IMR-90 (cell line): Measurements from ENCODE around the gene COL18A1. TPM values are rescaled to one million over a fixed set of nuclear protein-coding genes. Genes with fewer than 3 reads are reported as not detected.

Experiments
- ATAC-seq: fragments of 200-7000 bp; cut with Tn5 transposase; 2 replicates; pipeline ENCODE4 v1.9.1; 2020; ENCODE audit warnings: low read depth, mild to moderate bottlenecking, moderate library complexity
- BruUV-seq: library from RNA; stranded (reverse); fragments of 400-500 nt; replicated peaks from 2 replicates; lab custom pipeline; 2021; lab: Mats Ljungman, UMichigan
- CTCF ChIA-PET: fragments of 300-600 bp; formaldehyde crosslinking; extraction: SDS; loops from one replicate; lab custom pipeline; 2021; ENCODE audit warnings: antibody characterized with exemption; lab: Yijun Ruan, JAX
- POLR2A ChIA-PET: fragments of 300-600 bp; sonication (Branson Sonifier 250); formaldehyde crosslinking; loops from one replicate; lab custom pipeline; 2022; ENCODE audit warnings: antibody characterized with exemption; ENCODE audit not compliant: unreplicated experiment; lab: Charles Lee
- DNase-seq: peaks from one replicate; pipeline ENCODE4 v3.0.0; 2013
- H2AFZ ChIP-seq: replicated peaks from 2 replicates; pipeline ENCODE3; 2013; ENCODE audit warnings: low read length, mild to moderate bottlenecking; ENCODE audit not compliant: poor library complexity
- H2AK5ac ChIP-seq: 2 replicates; pipeline ENCODE4 v1.6.1; 2013; ENCODE audit warnings: low read depth, low read length, inconsistent platforms
- H2AK9ac ChIP-seq: replicated peaks from 2 replicates; pipeline ENCODE3; 2013; ENCODE audit warnings: mild to moderate bottlenecking, low read depth, low read length, moderate library complexity; ENCODE audit not compliant: poor library complexity
- H2BK120ac ChIP-seq: 2 replicates; pipeline ENCODE4 v1.6.1; 2013; ENCODE audit warnings: low read depth, low read length, inconsistent platforms
- H2BK15ac ChIP-seq: 3 replicates; pipeline ENCODE4 v1.6.1; 2013; ENCODE audit warnings: low read depth, low read length, inconsistent platforms
- H2BK20ac ChIP-seq: 2 replicates; pipeline ENCODE4 v1.6.1; 2013; ENCODE audit warnings: low read depth, mild to moderate bottlenecking, inconsistent platforms, low read length, moderate library complexity
- H2BK5ac ChIP-seq: 2 replicates; pipeline ENCODE4 v1.6.1; 2013; ENCODE audit warnings: mild to moderate bottlenecking, low read depth, low read length, inconsistent platforms; ENCODE audit not compliant: poor library complexity, severe bottlenecking
- H3K14ac ChIP-seq: replicated peaks from 2 replicates; pipeline ENCODE4 v1.6.1; 2013; ENCODE audit warnings: low read depth, low read length, inconsistent platforms
- H3K18ac ChIP-seq: 2 replicates; pipeline ENCODE4 v1.6.1; 2013; ENCODE audit warnings: low read depth, low read length, control low read depth
- H3K23ac ChIP-seq: 2 replicates; pipeline ENCODE4 v1.6.1; 2013; ENCODE audit warnings: low read depth, low read length, inconsistent platforms
- H3K27ac ChIP-seq: 2 replicates; pipeline ENCODE4 v1.5.1; 2013; ENCODE audit warnings: mild to moderate bottlenecking, control low read depth, low read length; ENCODE audit not compliant: insufficient read depth
- H3K27me3 ChIP-seq: 2 replicates; pipeline ENCODE4 v1.6.1; 2013; ENCODE audit warnings: low read length; ENCODE audit not compliant: control insufficient read depth, insufficient read depth
- H3K36me3 ChIP-seq: 2 replicates; pipeline ENCODE4 v1.6.1; 2013; ENCODE audit warnings: low read length, mixed read lengths; ENCODE audit not compliant: control insufficient read depth, insufficient read depth
- H3K4ac ChIP-seq: 2 replicates; pipeline ENCODE4 v1.6.1; 2013; ENCODE audit warnings: low read depth, low read length, inconsistent platforms
- H3K4me1 ChIP-seq: 2 replicates; pipeline ENCODE4 v1.6.1; 2013; ENCODE audit warnings: low read length, mixed read lengths; ENCODE audit not compliant: control insufficient read depth, insufficient read depth
- H3K4me2 ChIP-seq: 2 replicates; pipeline ENCODE4 v1.6.1; 2013; ENCODE audit warnings: low read depth, mild to moderate bottlenecking, control low read depth, low read length, moderate library complexity
- H3K4me3 ChIP-seq: 2 replicates; pipeline ENCODE4 v1.5.1; 2013; ENCODE audit warnings: low read depth, mild to moderate bottlenecking, control low read depth, low read length, moderate library complexity; ENCODE audit not compliant: insufficient read depth
- H3K56ac ChIP-seq: 2 replicates; pipeline ENCODE4 v1.6.1; 2013; ENCODE audit warnings: low read length, inconsistent platforms; ENCODE audit not compliant: insufficient read depth; ENCODE audit errors: extremely low read depth
- H3K79me1 ChIP-seq, 2 experiments: 2 replicates each; pipeline ENCODE4 v1.6.1; 2013; ENCODE audit warnings: low read length in 2 of 2, inconsistent platforms in 1 of 2, low read depth in 1 of 2
- H3K9ac ChIP-seq: 2 replicates; pipeline ENCODE4 v1.6.1; 2013; ENCODE audit warnings: low read depth, low read length, control low read depth
- H3K9me1 ChIP-seq: 2 replicates; pipeline ENCODE4 v1.6.1; 2013; ENCODE audit warnings: low read length, inconsistent platforms; ENCODE audit not compliant: insufficient read depth
- H3K9me3 ChIP-seq: 2 replicates; pipeline ENCODE4 v1.6.1; 2013; ENCODE audit warnings: low read length; ENCODE audit not compliant: control insufficient read depth, insufficient read depth
- H4K20me1 ChIP-seq: 2 replicates; pipeline ENCODE4 v1.6.1; 2013; ENCODE audit warnings: low read length, inconsistent platforms; ENCODE audit not compliant: insufficient read depth
- H4K5ac ChIP-seq: 2 replicates; pipeline ENCODE4 v1.6.1; 2013; ENCODE audit warnings: mild to moderate bottlenecking, low read depth, low read length, control low read depth
- H4K8ac ChIP-seq, 2 experiments: 2 replicates each; pipeline ENCODE4 v1.6.1; 2013; ENCODE audit warnings: low read depth in 2 of 2, low read length in 2 of 2, control low read depth in 1 of 2, inconsistent platforms in 1 of 2
- H4K91ac ChIP-seq: 2 replicates; pipeline ENCODE4 v1.6.1; 2013; ENCODE audit warnings: low read depth, low read length, inconsistent platforms; ENCODE audit not compliant: insufficient read depth
- CTCF ChIP-seq: conservative IDR thresholded peaks from 2 replicates; pipeline ENCODE4 v1.5.1; 2012; ENCODE audit warnings: mild to moderate bottlenecking, low read depth, low read length, improper control_type of control experiment
- MAFK ChIP-seq: IDR thresholded peaks from 2 replicates; pipeline ENCODE4 v1.6.1; 2012; ENCODE audit warnings: low read depth, low read length, improper control_type of control experiment
- WGBS, 2 experiments: methylation state at CpG; one replicate each; pipeline versions ENCODE4 v1.1.5 to v1.1.7; 2013; ENCODE audit warnings: missing lambda C conversion rate in 2 of 2; ENCODE audit not compliant: insufficient read length in 1 of 2; ENCODE audit errors: extremely low coverage in 2 of 2; 5-methylcytosine and 5-hydroxymethylcytosine counted together
- dilution Hi-C: fragments of 300-500 bp; cut with HindIII; formaldehyde crosslinking; loops from one replicate; pipeline ENCODE4 v1.14.3; 2018; ENCODE audit warnings: low sequenced_read_pairs; ENCODE audit not compliant: unreplicated experiment
- in situ Hi-C: fragments of 300-500 bp; cut with MboI; formaldehyde crosslinking; loops from 3 replicates; pipeline ENCODE4 v1.14.3; 2019; ENCODE audit warnings: low sequenced_read_pairs, inconsistent platforms, mixed read lengths
- intact Hi-C: fragments of 100-400 bp; cut with micrococcal nuclease; formaldehyde crosslinking; loops from 2 replicates; pipeline ENCODE4 v1.10.0; 2022
- polyA plus RNA-seq, 3 experiments: library from polyadenylated mRNA; depleted of rRNA; stranded (reverse); fragments of >200 nt; gene quantifications; 2 replicates each; pipeline ENCODE4 v1.2.3, GENCODE V29; 2012; ENCODE audit warnings: low replicate concordance in 1 of 3
- total RNA-seq: library from RNA; depleted of rRNA; stranded (reverse); fragments of >200 nt; gene quantifications from 2 replicates; pipeline ENCODE4 v1.2.3, GENCODE V29; 2012

COL18A1 gene
- total and polyA plus RNA-seq, 2 of the 4 experiments (the other 2 are of a cell fraction), result 4.3 to 46.7 TPM

GRCh38 chr21:45380566-45380965 is 24.4 kb upstream of the COL18A1 start:
- Histone ChIP-seq H3K9ac (no peak overlapping the region), H3K9me3 (no peaks in the 10 kb centered on the region; the same call in none of the 2 replicates), H2BK120ac (no peak overlapping the region), H3K23ac (no peak overlapping the region), H3K4me1 (peaks cover 10% of the 10 kb centered on the region), H2BK5ac (no peak overlapping the region), H3K27ac (no peak overlapping the region), H3K4me2 (no peak overlapping the region), H3K56ac (no peak overlapping the region), H3K36me3 (no peaks in the 10 kb centered on the region), H3K79me1 (no peaks in the 10 kb centered on the region), H2AFZ (no peak overlapping the region), H2AK9ac (no peak overlapping the region), H3K27me3 (no peaks in the 10 kb centered on the region), H2AK5ac (peak overlapping the region; percentile 59), H3K18ac (no peak overlapping the region), H2BK20ac (no peak overlapping the region), H4K5ac (no peak overlapping the region), H3K14ac (no peak overlapping the region), H3K9me1 (peaks cover 14% of the 10 kb centered on the region; the same call in 1 of the 2 replicates), H4K91ac (no peak overlapping the region; the same call in 1 of the 2 replicates), H3K4ac (no peak overlapping the region), H3K4me3 (no peak overlapping the region), H2BK15ac (no peak overlapping the region), H4K8ac (no peak overlapping the region), H4K20me1 (no peaks in the 10 kb centered on the region)
- ChIA-PET CTCF (no interaction called here), POLR2A (no interaction called here)
- intact Hi-C loops, result no loop called here
- ATAC-seq (no peak), DNase-seq (no peak)
- in situ Hi-C loops, result loop anchor here (10.0 kb wide), 1 partner anchor 56 kb away; no protein-coding TSS in a partner anchor
- dilution Hi-C loops, result no loop called here
- WGBS, 2 experiments, result 92% methylated on average over 21 of the region's 30 CpGs; no CpG with 5 or more reads in 1 of the 2 experiments
- BruUV-seq, result no TSS peak
- TF ChIP-seq MAFK (no peak), CTCF (no peak)
